ENCODE results near the gene LMO7.

The LMO7 gene

GRCh38 chr13:75635828-75636435 is at the start of gene LMO7:
Gene LMO7 (plus strand): TSS chr13:75636330. CDS start chr13:75636658, 328 bp downstream.
- DNase-seq, result peak; percentile 39

GRCh38 chr13:75587679-75588078 is 48.5 kb upstream of the LMO7 start:
- no peak for DNase-seq

- no peak for DNase-seq
Observed at GRCh38 chr13:75596657-75597182, 39.4 kb upstream of the LMO7 start.

- no peak for DNase-seq
Observed at GRCh38 chr13:75600371-75600770, 35.8 kb upstream of the LMO7 start.

GRCh38 chr13:75603038-75603437 is 33.1 kb upstream of the LMO7 start:
- DNase-seq, result no peak

GRCh38 chr13:75607447-75607846 is 28.7 kb upstream of the LMO7 start:
- DNase-seq, result no peak

GRCh38 chr13:75610466-75610865 is 25.7 kb upstream of the LMO7 start:
- DNase-seq, result no peak

- DNase-seq, result no peak
Observed at GRCh38 chr13:75612354-75612753, 23.8 kb upstream of the LMO7 start.

- no peak for DNase-seq
Observed at GRCh38 chr13:75617230-75617629, 18.9 kb upstream of the LMO7 start.

GRCh38 chr13:75618308-75618707 is 17.8 kb upstream of the LMO7 start:
- DNase-seq, result no peak

- DNase-seq, result no peak
Observed at GRCh38 chr13:75620020-75620419, 16.1 kb upstream of the LMO7 start.

GRCh38 chr13:75621147-75621546 is 15.0 kb upstream of the LMO7 start:
- DNase-seq, result no peak

GRCh38 chr13:75628801-75629200 is 7.3 kb upstream of the LMO7 start:
- DNase-seq, result no peak

GRCh38 chr13:75633285-75633684 is 2.8 kb upstream of the LMO7 start:
- no peak for DNase-seq

GRCh38 chr13:75635101-75635827 is 866 bp upstream of the LMO7 start:
- no peak for DNase-seq

- peak; percentile 42 for DNase-seq
Observed at GRCh38 chr13:75636436-75637180, 478 bp downstream of the LMO7 start.

GRCh38 chr13:75637181-75637750 is 1.1 kb downstream of the LMO7 start:
- DNase-seq, result no peak

GRCh38 chr13:75639454-75639853 is 3.3 kb downstream of the LMO7 start:
- no peak for DNase-seq

GRCh38 chr13:75641026-75641425 is 4.9 kb downstream of the LMO7 start:
- DNase-seq, result no peak

GRCh38 chr13:75643182-75643581 is 7.1 kb downstream of the LMO7 start:
- no peak for DNase-seq

GRCh38 chr13:75643693-75644092 is 7.6 kb downstream of the LMO7 start:
- DNase-seq, result no peak

GRCh38 chr13:75645141-75645540 is 9.0 kb downstream of the LMO7 start:
- no peak for DNase-seq

- no peak for DNase-seq
Observed at GRCh38 chr13:75647126-75647784, 11.1 kb downstream of the LMO7 start.
